MCF 10A (cell line): ENCODE data around the gene MAP3K5. TPM values are rescaled to one million over a fixed set of nuclear protein-coding genes. Genes with fewer than 3 reads are reported as not detected.

Experiments
- BruUV-seq: library from RNA; stranded (reverse); fragments of 400-500 nt; replicated peaks from 2 replicates; lab custom pipeline; 2021; lab: Mats Ljungman, UMichigan
- CTCF ChIA-PET: fragments of 300-600 bp; sonication (Branson Sonifier 250); formaldehyde crosslinking; extraction: SDS; loops from one replicate; lab custom pipeline; 2021; ENCODE audit warnings: antibody characterized with exemption, inconsistent platforms; lab: Yijun Ruan, JAX
- POLR2A ChIA-PET: fragments of 300-600, 350-650 bp; sonication (Branson Sonifier 250); formaldehyde crosslinking; extraction: SDS; loops from one replicate; lab custom pipeline; 2020; ENCODE audit warnings: antibody characterized with exemption, inconsistent platforms; lab: Yijun Ruan, JAX
- DNase-seq: peaks from one replicate; pipeline ENCODE4 v3.0.0-alpha.2; 2018; ENCODE audit not compliant: unreplicated experiment
- H3K27ac Mint-ChIP-seq: one replicate; pipeline ENCODE4 v1.8.0; 2022; ENCODE audit warnings: mild to moderate bottlenecking, low read depth, mixed read lengths; ENCODE audit not compliant: unreplicated experiment
- H3K27me3 Mint-ChIP-seq: one replicate; pipeline ENCODE4 v1.8.0; 2022; ENCODE audit warnings: mixed read lengths; ENCODE audit not compliant: insufficient read depth, unreplicated experiment
- H3K36me3 Mint-ChIP-seq: one replicate; pipeline ENCODE4 v1.8.0; 2022; ENCODE audit warnings: mild to moderate bottlenecking, moderate library complexity, mixed read lengths; ENCODE audit not compliant: insufficient read depth, unreplicated experiment
- H3K4me1 Mint-ChIP-seq: one replicate; pipeline ENCODE4 v1.8.0; 2022; ENCODE audit warnings: mixed read lengths; ENCODE audit not compliant: insufficient read depth, unreplicated experiment
- H3K4me3 Mint-ChIP-seq: one replicate; pipeline ENCODE4 v1.8.0; 2022; ENCODE audit warnings: mild to moderate bottlenecking, moderate library complexity, mixed read lengths; ENCODE audit not compliant: unreplicated experiment
- H3K9me3 Mint-ChIP-seq: one replicate; pipeline ENCODE4 v1.8.0; 2022; ENCODE audit warnings: mixed read lengths; ENCODE audit not compliant: unreplicated experiment
- intact Hi-C: fragments of 100-400 bp; cut with micrococcal nuclease; formaldehyde crosslinking; loops from 2 replicates; pipeline ENCODE4 v1.14.1; 2022
- total RNA-seq: library from RNA; stranded (reverse); gene quantifications from 2 replicates; pipeline ENCODE4 v1.2.3, GENCODE V29; 2022
- TF ChIP-seq, protein P1 (sequence below): fragments of 200-600 bp; IDR thresholded peaks from one replicate; pipeline ENCODE4 v1.8.0; 2022; ENCODE audit warnings: antibody characterized with exemption, mild to moderate bottlenecking; ENCODE audit not compliant: unreplicated experiment

MAP3K5 gene
- total RNA-seq, 1 experiment from 2014 or later = 8.4 TPM

DNA sequence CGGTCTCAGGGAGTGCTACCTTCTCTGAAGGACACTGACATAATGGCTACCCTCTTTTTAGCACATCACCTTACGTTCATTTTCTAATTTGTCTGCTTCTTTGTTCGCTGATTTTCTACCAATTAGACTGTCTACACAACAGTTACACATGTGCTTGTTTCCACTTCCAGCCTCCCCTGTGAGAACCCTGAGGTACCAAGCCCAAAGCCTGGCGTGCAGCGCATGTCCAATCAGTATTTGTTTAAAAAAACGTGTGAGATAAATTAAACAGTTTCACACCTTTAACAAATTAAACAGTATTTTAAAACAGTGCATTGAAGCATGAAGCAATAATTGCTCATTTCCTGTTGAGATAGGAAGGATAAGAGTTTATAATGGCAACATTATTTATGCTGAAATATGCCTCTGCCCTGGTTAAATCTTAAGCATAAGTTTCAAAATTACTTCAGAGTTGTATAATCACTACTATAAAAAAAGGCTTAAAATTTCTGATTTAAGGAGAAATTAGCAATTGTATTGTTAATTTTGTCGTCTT lies 88.9 kb downstream of the MAP3K5 start:
- no peaks in the 10 kb centered on the region for H3K27me3 Mint-ChIP-seq
- CTCF ChIA-PET = interaction anchor here (1.0 kb wide), 1 partner anchor 87 kb away, joined by 4 read pairs; no protein-coding TSS in a partner anchor
- no peaks in the 10 kb centered on the region for H3K9me3 Mint-ChIP-seq
- intact Hi-C loops = no loop called here
- TSS peak; percentile 15 for BruUV-seq
- H3K4me3 Mint-ChIP-seq = no peak overlapping the region
- POLR2A ChIA-PET = no interaction called here
- H3K4me1 Mint-ChIP-seq = peaks cover 16% of the 10 kb centered on the region
- no peak overlapping the region for H3K27ac Mint-ChIP-seq
- H3K36me3 Mint-ChIP-seq = peaks cover 4% of the 10 kb centered on the region
- TF ChIP-seq, protein P1, sequence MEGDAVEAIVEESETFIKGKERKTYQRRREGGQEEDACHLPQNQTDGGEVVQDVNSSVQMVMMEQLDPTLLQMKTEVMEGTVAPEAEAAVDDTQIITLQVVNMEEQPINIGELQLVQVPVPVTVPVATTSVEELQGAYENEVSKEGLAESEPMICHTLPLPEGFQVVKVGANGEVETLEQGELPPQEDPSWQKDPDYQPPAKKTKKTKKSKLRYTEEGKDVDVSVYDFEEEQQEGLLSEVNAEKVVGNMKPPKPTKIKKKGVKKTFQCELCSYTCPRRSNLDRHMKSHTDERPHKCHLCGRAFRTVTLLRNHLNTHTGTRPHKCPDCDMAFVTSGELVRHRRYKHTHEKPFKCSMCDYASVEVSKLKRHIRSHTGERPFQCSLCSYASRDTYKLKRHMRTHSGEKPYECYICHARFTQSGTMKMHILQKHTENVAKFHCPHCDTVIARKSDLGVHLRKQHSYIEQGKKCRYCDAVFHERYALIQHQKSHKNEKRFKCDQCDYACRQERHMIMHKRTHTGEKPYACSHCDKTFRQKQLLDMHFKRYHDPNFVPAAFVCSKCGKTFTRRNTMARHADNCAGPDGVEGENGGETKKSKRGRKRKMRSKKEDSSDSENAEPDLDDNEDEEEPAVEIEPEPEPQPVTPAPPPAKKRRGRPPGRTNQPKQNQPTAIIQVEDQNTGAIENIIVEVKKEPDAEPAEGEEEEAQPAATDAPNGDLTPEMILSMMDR = no peak
- no peak for DNase-seq

DNA sequence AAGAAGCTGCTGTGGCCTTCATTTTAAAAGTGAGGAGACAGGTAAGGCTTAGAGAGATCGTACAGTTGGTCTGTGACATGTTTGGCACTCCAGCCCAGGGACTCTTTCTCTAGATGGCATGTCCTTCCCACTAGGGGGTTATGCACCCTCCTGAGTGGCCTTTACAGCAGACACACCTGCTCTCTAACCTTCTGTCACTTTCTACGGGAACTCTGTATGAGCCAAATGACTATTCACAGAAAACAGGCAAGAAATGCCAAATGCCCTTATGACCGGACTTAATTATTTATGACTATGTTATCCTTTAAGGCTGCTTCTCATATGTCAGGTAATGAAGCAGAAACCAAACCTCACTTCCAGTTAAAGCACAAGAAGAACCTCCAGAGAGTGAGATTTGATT lies 91.2 kb downstream of the MAP3K5 start:
- no peak for DNase-seq
- ChIA-PET CTCF (interaction anchor here (0.5 to 2.9 kb wide), 7 partner anchors 15 to 119 kb away, joined by 3 to 16 read pairs (median 3); no protein-coding TSS in a partner anchor), POLR2A (interaction anchor here (0.8 to 8.5 kb wide), 5 partner anchors 9 to 88 kb away, joined by 3 to 134 read pairs (median 4); partner anchors contain the start of gene MAP3K5)
- Mint-ChIP-seq H3K4me1 (peaks cover 27% of the 10 kb centered on the region), H3K27me3 (no peaks in the 10 kb centered on the region), H3K27ac (no peak overlapping the region), H3K36me3 (no peaks in the 10 kb centered on the region), H3K4me3 (no peak overlapping the region), H3K9me3 (no peaks in the 10 kb centered on the region)
- intact Hi-C loops = no loop called here
- no TSS peak for BruUV-seq
- TF ChIP-seq, protein P1 = no peak

DNA sequence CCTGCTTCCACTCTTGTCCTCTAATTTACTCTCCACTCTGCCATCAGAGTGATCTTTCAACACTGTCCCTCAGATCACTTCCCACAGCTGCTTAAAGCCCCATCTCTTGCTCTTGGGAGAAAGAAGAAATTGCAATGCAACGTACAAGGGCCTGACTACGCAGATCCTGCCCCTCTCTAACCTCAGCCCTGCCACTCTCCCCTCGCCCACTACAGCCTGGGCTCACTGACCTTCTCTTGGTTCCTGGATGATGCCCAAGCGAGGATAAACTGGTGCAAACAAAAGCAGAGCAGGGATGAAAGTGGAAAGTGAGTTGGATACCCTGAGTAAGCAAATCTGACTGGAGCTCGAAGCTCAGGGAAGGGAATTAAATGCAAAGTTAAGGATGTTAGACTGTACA lies 92.9 kb downstream of the MAP3K5 start:
- no peak for DNase-seq
- CTCF ChIA-PET = interaction anchor here (0.7 to 2.9 kb wide), 3 partner anchors 55 to 105 kb away, joined by 3 to 16 read pairs (median 6); partner anchors contain the start of gene MAP3K5
- Mint-ChIP-seq H3K4me3 (no peak overlapping the region), H3K9me3 (no peaks in the 10 kb centered on the region), H3K27me3 (no peaks in the 10 kb centered on the region), H3K27ac (peak overlapping the region; percentile 18), H3K36me3 (peaks cover 9% of the 10 kb centered on the region), H3K4me1 (peaks cover 38% of the 10 kb centered on the region)
- intact Hi-C loops = no loop called here
- no TSS peak for BruUV-seq
- TF ChIP-seq, protein P1 = no peak
- POLR2A ChIA-PET = interaction anchor here (1.0 to 8.5 kb wide), 5 partner anchors 11 to 315 kb away, joined by 3 to 134 read pairs (median 5); partner anchors contain the start of gene MAP3K5

DNA sequence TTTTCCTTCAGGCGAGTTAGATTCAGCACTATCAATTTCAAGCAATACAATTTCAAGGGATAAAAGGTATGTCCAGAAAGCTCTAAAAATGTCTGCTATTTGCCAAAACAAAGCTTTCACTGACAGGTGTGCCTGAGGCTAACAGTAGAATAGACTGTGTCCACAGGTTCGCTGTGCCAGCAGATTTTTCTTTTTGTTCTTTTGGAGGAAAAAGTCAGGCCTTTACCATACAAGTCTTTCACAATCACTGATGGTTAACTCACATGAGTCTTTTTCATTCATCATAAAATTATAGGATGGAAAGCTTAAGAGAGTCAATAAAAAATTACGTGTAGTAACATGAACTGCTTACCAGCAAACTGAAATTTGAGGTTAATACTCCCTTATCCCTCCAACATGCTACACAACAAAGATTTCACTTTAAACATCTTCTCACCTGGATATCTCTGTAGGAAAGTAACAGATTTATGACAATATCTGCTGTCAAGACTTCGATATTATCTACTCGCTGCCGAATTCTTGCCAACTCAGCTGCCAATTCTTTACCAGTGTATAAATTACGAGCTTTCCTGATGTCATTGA lies 95.4 kb downstream of the MAP3K5 start:
- CTCF ChIA-PET = interaction anchor here (0.6 to 1.6 kb wide), 11 partner anchors 10 to 317 kb away, joined by 3 to 13 read pairs (median 3); partner anchors contain the start of gene MAP3K5
- Mint-ChIP-seq H3K36me3 (peaks cover 19% of the 10 kb centered on the region), H3K9me3 (no peaks in the 10 kb centered on the region), H3K4me3 (peak overlapping the region; percentile 60), H3K4me1 (peaks cover 38% of the 10 kb centered on the region), H3K27ac (peak overlapping the region; percentile 86), H3K27me3 (no peaks in the 10 kb centered on the region)
- intact Hi-C loops = loop anchor here (1.0 kb wide), 2 partner anchors 35 to 96 kb away; no protein-coding TSS in a partner anchor
- POLR2A ChIA-PET = interaction anchor here (0.6 to 8.5 kb wide), 29 partner anchors 9 to 1797 kb away, joined by 3 to 134 read pairs (median 4); partner anchors contain the start of genes MAP3K5 and PEX7
- BruUV-seq = no TSS peak
- peak; percentile 72 for DNase-seq
- TF ChIP-seq, protein P1 = no peak
